GM23338 (cell line): Measurements from ENCODE around the gene ARF1. TPM values are rescaled to one million over a fixed set of nuclear protein-coding genes. Genes with fewer than 3 reads are reported as not detected.

Experiments used
- ATAC-seq: fragments of 200-7000 bp; cut with Tn5 transposase; 3 replicates; pipeline ENCODE4 v1.9.1; 2020
- DNase-seq: peaks from one replicate; pipeline ENCODE4 v3.0.0-alpha.2; 2015; ENCODE audit warnings: low spot score
- H2AFZ ChIP-seq: fragments of 200-600 bp; sonication (generic); 2 replicates; pipeline ENCODE4 v1.8.0; 2016; ENCODE audit warnings: antibody characterized with exemption, mild to moderate bottlenecking, moderate library complexity
- H3F3A ChIP-seq: fragments of 200-600 bp; sonication (generic); replicated peaks from 2 replicates; pipeline ENCODE4 v1.8.0; 2017; ENCODE audit warnings: antibody characterized with exemption, mixed run types, low read depth
- H3K27ac ChIP-seq: fragments of 200-600 bp; sonication (generic); 2 replicates; pipeline ENCODE4 v1.6.1; 2016; ENCODE audit warnings: low read depth
- H3K27me3 ChIP-seq: fragments of 200-600 bp; sonication (generic); 2 replicates; pipeline ENCODE4 v1.8.0; 2016; ENCODE audit warnings: mild to moderate bottlenecking, mixed run types, moderate library complexity; ENCODE audit not compliant: insufficient read depth
- H3K36me3 ChIP-seq: fragments of 200-600 bp; sonication (generic); 2 replicates; pipeline ENCODE4 v1.8.0; 2016; ENCODE audit warnings: mild to moderate bottlenecking; ENCODE audit not compliant: insufficient read depth
- H3K4me1 ChIP-seq: fragments of 200-600 bp; sonication (generic); 2 replicates; pipeline ENCODE4 v1.8.0; 2016; ENCODE audit warnings: mild to moderate bottlenecking, moderate library complexity; ENCODE audit not compliant: insufficient read depth
- H3K4me2 ChIP-seq: fragments of 200-600 bp; sonication (generic); 2 replicates; pipeline ENCODE4 v1.7.1; 2017; ENCODE audit warnings: mixed run types
- H3K4me3 ChIP-seq: fragments of 200-600 bp; sonication (generic); 2 replicates; pipeline ENCODE4 v1.6.1; 2016; ENCODE audit warnings: mixed run types
- H3K79me2 ChIP-seq: fragments of 200-600 bp; sonication (generic); replicated peaks from 2 replicates; pipeline ENCODE4 v1.8.0; 2017; ENCODE audit warnings: mild to moderate bottlenecking; ENCODE audit not compliant: insufficient read depth
- H3K9me2 ChIP-seq: fragments of 200-600 bp; sonication (generic); 2 replicates; pipeline ENCODE4 v1.8.0; 2017; ENCODE audit not compliant: insufficient read depth
- H4K20me1 ChIP-seq: fragments of 200-600 bp; sonication (generic); replicated peaks from 2 replicates; pipeline ENCODE4 v1.8.0; 2017; ENCODE audit warnings: mild to moderate bottlenecking; ENCODE audit not compliant: insufficient read depth
- H3K27ac Mint-ChIP-seq: 2 replicates; pipeline ENCODE4 v1.8.0; 2020; ENCODE audit warnings: inconsistent platforms, mild to moderate bottlenecking, moderate library complexity, mixed read lengths
- H3K27me3 Mint-ChIP-seq: 3 replicates; pipeline ENCODE4 v1.8.0; 2022; ENCODE audit warnings: low read depth, mild to moderate bottlenecking, moderate library complexity, mixed read lengths, inconsistent platforms; ENCODE audit not compliant: insufficient read depth, poor library complexity
- H3K36me3 Mint-ChIP-seq: 3 replicates; pipeline ENCODE4 v1.8.0; 2021; ENCODE audit warnings: low read depth, mild to moderate bottlenecking, inconsistent platforms, moderate library complexity, mixed read lengths
- H3K4me1 Mint-ChIP-seq: 3 replicates; pipeline ENCODE4 v1.8.0; 2020; ENCODE audit warnings: mild to moderate bottlenecking, inconsistent platforms, mixed read lengths
- H3K4me3 Mint-ChIP-seq: 3 replicates; pipeline ENCODE4 v1.8.0; 2021; ENCODE audit warnings: moderate library complexity, mild to moderate bottlenecking, inconsistent platforms, mixed read lengths
- H3K9me3 Mint-ChIP-seq: 3 replicates; pipeline ENCODE4 v1.8.0; 2020; ENCODE audit warnings: moderate library complexity, mild to moderate bottlenecking, inconsistent platforms, mixed read lengths
- CREB1 ChIP-seq: fragments of 250-450 bp; sonication (Bioruptor Pico); IDR thresholded peaks from 2 replicates; pipeline ENCODE4 v1.5.0; 2020; ENCODE audit warnings: low read depth, mild to moderate bottlenecking, moderate library complexity
- CTCF ChIP-seq, 2 experiments: fragments of 200-600 bp in 1 of 2; sonication (generic) in 1 of 2; conservative IDR thresholded peaks; 2 replicates each; pipeline versions ENCODE4 v1.5.1 to v1.6.1; 2016 to 2017; ENCODE audit warnings: antibody characterized with exemption in 2 of 2, low read depth in 2 of 2, mild to moderate bottlenecking in 2 of 2, moderate library complexity in 1 of 2
- ETS1 ChIP-seq: IDR thresholded peaks from 2 replicates; pipeline ENCODE4 v1.6.1; 2016; ENCODE audit warnings: antibody characterized with exemption
- EZH2 ChIP-seq: fragments of 200-600 bp; sonication (generic); IDR thresholded peaks from one replicate; pipeline ENCODE4 v1.8.0; 2017; ENCODE audit warnings: antibody characterized with exemption, mild to moderate bottlenecking, low read depth; ENCODE audit not compliant: unreplicated experiment
- EZH2phosphoT487 ChIP-seq: fragments of 200-600 bp; sonication (generic); IDR thresholded peaks from one replicate; pipeline ENCODE4 v1.8.1; 2018; ENCODE audit warnings: antibody characterized with exemption; ENCODE audit not compliant: unreplicated experiment
- JUNB ChIP-seq: IDR thresholded peaks from one replicate; pipeline ENCODE4 v1.6.1; 2016; ENCODE audit warnings: antibody characterized with exemption; ENCODE audit not compliant: unreplicated experiment
- NANOG ChIP-seq: IDR thresholded peaks from 2 replicates; pipeline ENCODE4 v1.6.1; 2016; ENCODE audit warnings: antibody characterized with exemption, borderline replicate concordance
- POLR2AphosphoS5 ChIP-seq: IDR thresholded peaks from 2 replicates; pipeline ENCODE4 v1.6.1; 2016; ENCODE audit warnings: antibody characterized with exemption, low read depth
- REST ChIP-seq: IDR thresholded peaks from one replicate; pipeline ENCODE4 v1.6.1; 2018; ENCODE audit warnings: antibody characterized with exemption; ENCODE audit not compliant: unreplicated experiment
- STAT1 ChIP-seq: IDR thresholded peaks from one replicate; pipeline ENCODE4 v1.6.1; 2016; ENCODE audit warnings: antibody characterized with exemption; ENCODE audit not compliant: unreplicated experiment
- ZNF114 ChIP-seq: fragments of 250-450 bp; sonication (Bioruptor Pico); IDR thresholded peaks from 2 replicates; pipeline ENCODE4 v1.5.0; 2020; ENCODE audit warnings: mild to moderate bottlenecking, moderate library complexity
- ZNF331 ChIP-seq: fragments of 250-450 bp; sonication (Bioruptor Pico); IDR thresholded peaks from 2 replicates; pipeline ENCODE4 v1.5.0; 2020; ENCODE audit warnings: low read depth, mild to moderate bottlenecking, moderate library complexity
- ZNF462 ChIP-seq: fragments of 250-450 bp; sonication (Bioruptor Pico); IDR thresholded peaks from 2 replicates; pipeline ENCODE4 v1.5.0; 2020; ENCODE audit warnings: mild to moderate bottlenecking, moderate library complexity
- polyA plus RNA-seq: library from polyadenylated mRNA; unstranded; fragments of >200 nt; fragmentation: Nextera tagmentation; extraction: Ambion mirVana; gene quantifications from 2 replicates; pipeline ENCODE4 v1.2.1, GENCODE V29; 2016
- total RNA-seq: library from RNA; depleted of rRNA; stranded (reverse); fragments of >200 nt; shearing (Covaris generic); gene quantifications from 2 replicates; pipeline ENCODE4 v1.2.3, GENCODE V29; 2014

Gene ARF1
- total and polyA plus RNA-seq, 2 experiments from 2014 or later = 210 to 306 TPM

GRCh38 chr1:228106800-228107054 is 24.2 kb downstream of the ARF1 start:
- Histone ChIP-seq H3K36me3 (no peaks in the 10 kb centered on the region), H3K27me3 (peaks cover 10% of the 10 kb centered on the region; the same call in 1 of the 2 replicates), H3K4me1 (peaks cover 7% of the 10 kb centered on the region; the same call in 1 of the 2 replicates), H3K4me3 (no peak overlapping the region), H2AFZ (no peak overlapping the region), H3K27ac (no peak overlapping the region), H3K79me2 (peaks cover 8% of the 10 kb centered on the region), H3K9me2 (no peaks in the 10 kb centered on the region), H3F3A (0 out of 2 replicates have a peak, but pooled peaks cover 2% of the 10 kb centered on the region), H3K4me2 (no peak overlapping the region), H4K20me1 (no peaks in the 10 kb centered on the region; the same call in 1 of the 2 replicates)
- no peak for ATAC-seq
- H3K9me3 Mint-ChIP-seq = no peaks in the 10 kb centered on the region; the same call in 2 of the 3 replicates
- H3K27ac Mint-ChIP-seq = no peak overlapping the region
- no peak for DNase-seq
- H3K36me3 Mint-ChIP-seq = peaks cover 8% of the 10 kb centered on the region; the same call in 2 of the 3 replicates
- H3K4me3 Mint-ChIP-seq = no peak overlapping the region; the same call in 2 of the 3 replicates
- no peak for TF ChIP-seq CTCF (conservative IDR thresholded peaks at IDR 0.05; ENCODE audit: low read depth in 2 of 2)
- no peak for TF ChIP-seq ZNF114
- no peak for TF ChIP-seq CREB1 (CRISPR knock-in tag)
- no peak for TF ChIP-seq POLR2AphosphoS5
- TF ChIP-seq ZNF462 (CRISPR knock-in tag) = no peak
- TF ChIP-seq ZNF331 (CRISPR knock-in tag) = no peak
- TF ChIP-seq JUNB = no peak
- TF ChIP-seq ETS1 = no peak
- no peak for TF ChIP-seq EZH2
- TF ChIP-seq EZH2phosphoT487 = no peak
- no peak for TF ChIP-seq REST
- TF ChIP-seq STAT1 = no peak
- TF ChIP-seq NANOG = no peak
- peaks cover 16% of the 10 kb centered on the region for H3K4me1 Mint-ChIP-seq
- peaks cover 29% of the 10 kb centered on the region for H3K27me3 Mint-ChIP-seq
